Hepatocyte (in vitro differentiated cells): Measurements from ENCODE around the gene TOP1.

Source experiments
- CTCF ChIP-seq: fragments of 200-600 bp; sonication (generic); IDR thresholded peaks from 2 replicates; pipeline ENCODE4 v1.5.1; 2016; ENCODE audit warnings: antibody characterized with exemption, mild to moderate bottlenecking; ENCODE audit not compliant: poor library complexity
- EZH2 ChIP-seq: fragments of 200-600 bp; sonication (generic); IDR thresholded peaks from 2 replicates; pipeline ENCODE4 v1.6.1; 2016; ENCODE audit warnings: antibody characterized with exemption, mild to moderate bottlenecking, borderline replicate concordance

GRCh38 chr20:41126719-41127118 is 98.1 kb downstream of the TOP1 start:
- TF ChIP-seq CTCF (no peak), EZH2 (no peak)
